Psoas muscle (tissue), 8 donors: ENCODE measurements around the gene FOXE1. TPM values are rescaled to one million over a fixed set of nuclear protein-coding genes. Genes with fewer than 3 reads are reported as not detected.

ENCODE experiments used
- ATAC-seq, 4 donors: fragments of 200-7000 bp; cut with Tn5 transposase; one replicate each; pipeline ENCODE4 v1.9.1; 2020; ENCODE audit warnings: moderate library complexity in 3 of 4, mild to moderate bottlenecking in 2 of 4
- DNase-seq, 2 donors: peaks; one replicate each; pipeline ENCODE4 v3.0.0-alpha.2; 2020
- H3K27ac ChIP-seq: fragments of 200-600 bp; one replicate; pipeline ENCODE4 v1.8.0; 2022
- H3K27me3 ChIP-seq, 3 donors: fragments of 200-600 bp in 1 of 3; one replicate each; pipeline versions ENCODE4 v1.6.1 to v1.8.0; 2013 to 2022; ENCODE audit warnings: low read length in 2 of 3, mild to moderate bottlenecking in 2 of 3, moderate library complexity in 1 of 3; ENCODE audit not compliant: insufficient read depth in 3 of 3
- H3K36me3 ChIP-seq, 2 donors: fragments of 200-600 bp in 1 of 2; one replicate each; pipeline versions ENCODE4 v1.6.1 to v1.8.0; 2013 to 2022; ENCODE audit warnings: low read depth in 1 of 2, mild to moderate bottlenecking in 1 of 2, moderate library complexity in 1 of 2; ENCODE audit not compliant: insufficient read depth in 1 of 2
- H3K4me1 ChIP-seq: fragments of 200-600 bp; one replicate; pipeline ENCODE4 v1.8.0; 2022
- H3K4me3 ChIP-seq: fragments of 200-600 bp; one replicate; pipeline ENCODE4 v1.8.0; 2022; ENCODE audit warnings: mild to moderate bottlenecking
- H3K9me3 ChIP-seq: fragments of 200-600 bp; one replicate; pipeline ENCODE4 v1.8.0; 2022
- WGBS, 3 donors: extraction: QIAGEN DNeasy Blood & Tissue Kit; methylation state at CpG; one replicate each; pipeline versions ENCODE4 v1.1.6 to v1.1.7; 2013; 5-methylcytosine and 5-hydroxymethylcytosine counted together
- intact Hi-C, 2 donors: fragments of 100-400 bp; cut with DNase I; formaldehyde crosslinking; loops; one replicate each; pipeline versions ENCODE4 v1.11.0 to v1.14.2; 2022
- long read RNA-seq, 2 donors: library from polyadenylated mRNA; unstranded; transcript quantifications; one replicate each; pipeline ENCODE4 v2.0.0, GENCODE V29; 2021
- polyA plus RNA-seq, 3 donors: library from polyadenylated mRNA; stranded (reverse); fragments of 200-250 nt; gene quantifications; one replicate each; pipeline ENCODE4 v1.2.3, GENCODE V29; 2013
- total RNA-seq, 4 donors: library from RNA; stranded (reverse); fragmentation: NEBNext Ultra II Directional in 2 of 4; extraction: Animal tissue kit (Norgen Biotek cat#: 25700) in 2 of 4; gene quantifications; one replicate each; pipeline versions ENCODE4 v1.2.1 to v1.2.4, GENCODE V29; 2021 to 2023
- TF ChIP-seq, protein P1 (sequence below): fragments of 200-600 bp; IDR thresholded peaks from one replicate; pipeline ENCODE4 v1.8.0; 2022; ENCODE audit warnings: antibody characterized with exemption
- donor health status: healthy with polysubstance abuse.
- donor health status: DM: no; HTN: no; CAD: no; lungs with moderate emphysema.
- donor health status: Bipolar disorder and iron deficiency.
- donor health status: healthy.
- donor health status: DM: yes; HTN: yes; CAD: no.
- donor health status: DM: no; HTN: no; CAD: no.
- donor health status: DM: no; HTN: no; CAD: no.
- donor health status: DM: yes; HTN: yes; CAD: no.

FOXE1 gene
- not detected for total RNA-seq
- not detected for polyA plus RNA-seq
- long read RNA-seq, donor 1, result 0 reads
- long read RNA-seq, donor 2, result 0 reads

- peaks cover 8 to 99% (median 60%) of the 10 kb centered on the region in 3 donors for H3K27me3 ChIP-seq
Measured at GRCh38 chr9:97853056-97853843, at the start of gene FOXE1. FOXE1 (plus strand) TSS chr9:97853226; CDS start chr9:97853915, 689 bp downstream.

DNA sequence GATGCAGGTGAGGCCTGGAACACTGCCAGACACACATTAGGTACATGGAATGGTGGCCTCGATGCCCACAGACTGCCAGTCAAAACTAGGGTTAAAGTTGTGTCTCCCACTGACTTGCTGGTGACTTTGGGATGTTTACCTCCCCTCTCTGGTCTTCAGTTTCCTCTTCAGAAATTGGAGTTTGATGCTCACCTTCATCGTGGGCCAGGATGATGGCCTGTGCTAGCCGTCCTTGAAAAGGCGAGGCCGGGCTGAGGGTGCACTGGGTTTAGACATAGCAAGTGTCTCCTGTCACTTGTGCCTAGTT is 49.0 kb upstream of the FOXE1 start:
- no peak overlapping the region for H3K27ac ChIP-seq
- ATAC-seq, result no peak
- peak overlapping the region; percentile 62 for H3K4me3 ChIP-seq
- H3K9me3 ChIP-seq, result no peaks in the 10 kb centered on the region
- WGBS, 3 donors, result 63 to 75% (median 71%) methylated on average over 5 of the region's 5 CpGs
- H3K4me1 ChIP-seq, result no peaks in the 10 kb centered on the region
- no peak for DNase-seq
- no peaks in the 10 kb centered on the region for H3K36me3 ChIP-seq
- peaks cover 0 to 69% (median 3%) of the 10 kb centered on the region in 3 donors for H3K27me3 ChIP-seq
- intact Hi-C loops, result loop anchor here in 1 of 2 donors (10.0 kb wide), 1 partner anchor 61 kb away; no protein-coding TSS in a partner anchor
- TF ChIP-seq, protein P1, sequence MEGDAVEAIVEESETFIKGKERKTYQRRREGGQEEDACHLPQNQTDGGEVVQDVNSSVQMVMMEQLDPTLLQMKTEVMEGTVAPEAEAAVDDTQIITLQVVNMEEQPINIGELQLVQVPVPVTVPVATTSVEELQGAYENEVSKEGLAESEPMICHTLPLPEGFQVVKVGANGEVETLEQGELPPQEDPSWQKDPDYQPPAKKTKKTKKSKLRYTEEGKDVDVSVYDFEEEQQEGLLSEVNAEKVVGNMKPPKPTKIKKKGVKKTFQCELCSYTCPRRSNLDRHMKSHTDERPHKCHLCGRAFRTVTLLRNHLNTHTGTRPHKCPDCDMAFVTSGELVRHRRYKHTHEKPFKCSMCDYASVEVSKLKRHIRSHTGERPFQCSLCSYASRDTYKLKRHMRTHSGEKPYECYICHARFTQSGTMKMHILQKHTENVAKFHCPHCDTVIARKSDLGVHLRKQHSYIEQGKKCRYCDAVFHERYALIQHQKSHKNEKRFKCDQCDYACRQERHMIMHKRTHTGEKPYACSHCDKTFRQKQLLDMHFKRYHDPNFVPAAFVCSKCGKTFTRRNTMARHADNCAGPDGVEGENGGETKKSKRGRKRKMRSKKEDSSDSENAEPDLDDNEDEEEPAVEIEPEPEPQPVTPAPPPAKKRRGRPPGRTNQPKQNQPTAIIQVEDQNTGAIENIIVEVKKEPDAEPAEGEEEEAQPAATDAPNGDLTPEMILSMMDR, result no peak

More at GRCh38 chr9:97853056-97853843, at the start of gene FOXE1:
- ATAC-seq, result peak in 3 of 4 donors; percentile 21 to 33 (median 24)
- H3K9me3 ChIP-seq, result no peaks in the 10 kb centered on the region
- WGBS, 3 donors, result 1 to 2% (median 1%) methylated on average over 54 to 83 of the region's 83 CpGs
- peak within 1 kb of the TSS; percentile 59 for H3K4me3 ChIP-seq
- no peak for DNase-seq
- peaks cover 23% of the 10 kb centered on the region for H3K4me1 ChIP-seq
- no peak within 1 kb of the TSS for H3K27ac ChIP-seq
- no peaks in the 10 kb centered on the region for H3K36me3 ChIP-seq
- intact Hi-C loops, result no loop called here
- TF ChIP-seq, protein P1, result no peak

GRCh38 chr9:97806721-97807120 is 46.3 kb upstream of the FOXE1 start:
- Histone ChIP-seq H3K27me3 (peaks cover 0 to 44% (median 3%) of the 10 kb centered on the region in 3 donors), H3K4me1 (no peaks in the 10 kb centered on the region), H3K27ac (no peak overlapping the region), H3K4me3 (no peak overlapping the region), H3K36me3 (no peaks in the 10 kb centered on the region), H3K9me3 (no peaks in the 10 kb centered on the region)
- DNase-seq (no peak), ATAC-seq (no peak)
- 65 to 70% (median 69%) methylated on average over 2 of the region's 2 CpGs for WGBS, 3 donors
- intact Hi-C loops, result loop anchor here in 1 of 2 donors (10.0 kb wide), 1 partner anchor 58 kb away; no protein-coding TSS in a partner anchor
- TF ChIP-seq, protein P1, result no peak

DNA sequence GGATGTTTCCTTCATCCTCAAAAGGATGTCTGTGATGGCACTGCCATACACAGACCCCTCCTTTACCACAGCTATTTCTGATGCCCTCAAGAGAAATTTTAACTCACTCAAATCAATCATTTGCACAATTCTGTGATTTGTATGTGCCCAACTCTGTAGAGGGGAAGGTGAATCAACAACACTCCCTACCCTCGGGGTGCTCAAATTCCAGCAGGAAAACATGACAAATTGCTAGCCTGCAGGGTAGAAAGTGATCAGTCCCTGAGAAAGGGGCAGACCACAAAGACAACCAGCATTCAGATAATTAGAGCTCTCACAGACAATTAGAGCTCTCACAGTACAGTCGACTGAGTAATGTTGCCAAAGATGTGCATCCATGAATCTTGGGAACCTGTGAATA is 45.3 kb upstream of the FOXE1 start:
- intact Hi-C loops, result loop anchor here in 1 of 2 donors (10.0 kb wide), 1 partner anchor 57 kb away; no protein-coding TSS in a partner anchor
- ATAC-seq (no peak), DNase-seq (no peak)
- Histone ChIP-seq H3K9me3 (no peaks in the 10 kb centered on the region), H3K4me1 (no peaks in the 10 kb centered on the region), H3K27ac (no peak overlapping the region), H3K27me3 (peaks cover 0 to 35% (median 3%) of the 10 kb centered on the region in 3 donors), H3K4me3 (no peak overlapping the region), H3K36me3 (no peaks in the 10 kb centered on the region)
- TF ChIP-seq, protein P1, result no peak
- WGBS, 3 donors, result 53 to 64% (median 63%) methylated on average over 2 of the region's 2 CpGs
